Stimulated activated CD4-positive, alpha-beta T cell treated with anti-CD3 and anti-CD28 coated beads, Interleukin-15, amount 100 ng/mL, for 1 hour (primary cell): ENCODE results near the gene DRAM1.
"Not testable (repeated sequence)": the region's sequence is repeated elsewhere in the genome, so short reads cannot be mapped to it uniquely, and the experiment has no call there.

Experiments used
- DNase-seq, 2 donors: peaks; one replicate each; pipeline ENCODE4 v3.0.0-alpha.2; 2020; ENCODE audit warnings: low read depth in 1 of 2, low spot score in 1 of 2

Gene DRAM1

DNA sequence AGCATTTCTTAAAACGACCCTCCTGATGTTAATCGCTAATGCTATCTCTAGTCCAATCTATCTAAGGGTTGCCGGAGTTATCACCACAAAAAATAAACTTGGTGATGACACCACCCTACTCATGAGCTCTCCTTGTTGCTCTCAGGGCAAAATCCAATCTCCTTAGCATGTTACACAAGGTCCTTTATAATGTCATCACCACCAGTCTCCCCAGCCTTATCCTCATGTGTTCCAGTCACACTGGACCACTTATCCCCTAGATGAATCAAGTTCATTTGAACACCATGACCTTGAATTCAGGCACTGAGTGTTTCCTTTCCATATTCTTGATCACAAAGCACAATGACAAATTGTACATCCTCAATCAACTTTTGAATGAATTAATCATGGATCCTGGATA lies 19.0 kb upstream of the DRAM1 start:
- no peak for DNase-seq

DNA sequence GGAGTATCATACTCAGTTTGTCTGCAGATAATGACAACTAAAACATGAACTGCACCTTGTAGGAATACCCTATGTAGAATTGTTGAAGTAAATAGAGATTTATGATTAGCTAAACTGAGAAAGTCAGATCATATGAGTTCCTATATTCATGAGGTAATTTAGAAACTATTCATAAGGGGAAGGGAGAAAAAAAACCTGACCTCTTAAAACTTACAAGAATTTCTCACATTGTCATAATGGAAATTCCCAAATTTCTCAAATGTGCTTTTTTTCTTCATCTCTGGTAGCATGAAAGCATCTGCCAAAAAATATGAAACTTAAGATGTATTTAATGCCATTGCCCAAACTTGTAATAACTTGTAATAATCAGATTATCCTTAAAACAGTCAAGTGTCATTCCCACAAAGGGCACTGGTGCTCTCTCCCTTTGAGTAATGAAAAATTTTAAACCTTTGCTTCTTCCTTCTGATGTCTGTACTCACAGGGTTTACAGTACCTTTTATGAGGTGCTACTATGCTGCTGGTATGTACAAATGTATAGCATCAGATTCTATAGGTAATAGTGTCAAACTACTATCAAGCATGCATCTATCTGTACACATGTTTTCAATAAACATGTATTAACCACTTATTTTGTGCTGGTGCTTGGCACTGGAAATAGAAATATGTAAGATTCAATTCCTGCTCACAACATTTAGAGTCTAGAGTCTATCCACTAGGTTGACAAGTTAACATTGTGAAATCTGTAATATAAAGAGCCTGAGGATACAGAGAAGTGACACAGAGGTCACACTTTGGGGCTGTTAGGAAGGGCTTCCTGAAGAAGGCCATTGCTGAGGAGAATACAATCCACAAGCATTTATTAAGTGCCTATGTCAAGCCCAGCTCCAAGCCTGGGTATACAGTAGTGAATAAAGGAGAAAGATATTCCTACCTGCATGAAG lies 17.4 kb upstream of the DRAM1 start:
- no peak for DNase-seq

GRCh38 chr12:101861688-101862087 lies 15.7 kb upstream of the DRAM1 start:
- DNase-seq = not testable (repeated sequence)

GRCh38 chr12:101862245-101862644 lies 15.1 kb upstream of the DRAM1 start:
- no peak for DNase-seq

DNA sequence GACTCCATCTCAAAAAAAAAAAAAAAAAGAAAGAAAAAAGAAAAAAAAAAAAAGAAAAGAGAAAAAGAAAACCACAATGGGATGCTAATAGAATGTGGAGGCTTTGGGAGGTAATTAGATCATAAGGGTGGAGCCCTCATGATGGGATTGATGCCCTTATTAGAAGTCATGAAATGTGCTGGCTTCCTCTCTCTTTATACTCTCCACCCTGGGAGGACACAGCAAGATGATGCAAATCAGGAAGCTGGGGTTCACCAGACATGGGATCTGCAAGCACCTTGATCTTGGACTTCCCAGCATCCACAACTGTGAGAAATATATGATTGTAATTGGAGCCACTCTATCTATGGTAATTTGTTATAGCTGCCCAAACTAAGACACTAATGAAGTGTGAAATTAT lies 13.4 kb upstream of the DRAM1 start:
- no peak for DNase-seq

DNA sequence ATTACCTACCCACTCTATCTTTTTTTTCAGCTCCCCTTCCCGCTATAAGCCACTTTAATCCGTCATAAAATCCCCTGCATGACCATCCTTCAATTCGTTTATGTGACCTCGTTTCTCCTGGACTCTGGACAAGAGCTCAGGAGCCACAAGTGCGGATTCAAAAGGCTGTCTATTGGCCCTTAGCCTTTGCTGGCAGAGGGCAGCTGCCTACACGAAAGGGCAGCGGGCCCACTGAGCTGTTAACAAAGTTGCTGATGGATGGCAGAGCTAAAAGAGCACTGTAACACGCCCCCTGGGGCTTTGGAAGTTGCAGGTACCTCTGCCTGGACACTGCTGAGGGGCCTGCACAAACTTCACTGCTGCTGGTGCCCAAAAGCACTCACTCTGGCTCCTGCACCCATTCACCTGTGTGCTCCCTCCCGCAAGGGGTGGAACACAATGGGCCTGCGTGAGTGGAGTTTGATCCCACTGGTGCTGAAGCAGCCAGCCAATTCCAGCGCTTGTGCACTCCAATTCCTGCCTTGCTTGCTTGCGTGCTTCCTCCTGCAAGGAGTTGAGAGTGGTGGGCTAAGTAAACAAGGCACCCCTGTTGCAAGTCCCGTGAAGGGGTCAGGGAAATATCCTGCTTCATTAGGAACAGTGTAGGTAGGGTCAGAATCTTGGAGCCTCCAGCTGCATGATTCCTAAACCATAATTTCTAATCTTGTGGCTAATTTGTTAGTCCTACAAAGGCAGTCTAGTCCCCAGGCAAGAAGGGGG lies 10.6 kb upstream of the DRAM1 start:
- no peak for DNase-seq

GRCh38 chr12:101867619-101868018 lies 9.8 kb upstream of the DRAM1 start:
- not testable (repeated sequence) for DNase-seq

DNA sequence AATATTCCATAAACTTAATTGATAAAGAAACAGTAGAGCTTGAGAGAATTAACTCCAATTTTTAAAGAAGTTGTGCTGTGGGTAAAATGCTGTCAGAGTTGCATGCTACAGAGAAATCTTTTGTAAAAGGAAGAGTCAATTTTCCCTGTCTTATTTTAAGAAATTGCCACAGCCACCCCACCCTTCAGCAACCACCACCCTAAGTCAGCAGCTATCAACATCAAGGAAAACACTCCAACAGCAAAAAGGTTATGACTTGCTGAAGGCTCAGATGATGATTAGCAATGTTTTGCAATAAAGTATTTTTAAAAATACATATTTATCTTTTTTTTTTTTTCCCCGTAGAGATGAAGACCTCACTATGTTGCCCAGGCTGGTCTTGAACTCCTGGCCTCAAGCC lies 6.5 kb upstream of the DRAM1 start:
- no peak for DNase-seq

DNA sequence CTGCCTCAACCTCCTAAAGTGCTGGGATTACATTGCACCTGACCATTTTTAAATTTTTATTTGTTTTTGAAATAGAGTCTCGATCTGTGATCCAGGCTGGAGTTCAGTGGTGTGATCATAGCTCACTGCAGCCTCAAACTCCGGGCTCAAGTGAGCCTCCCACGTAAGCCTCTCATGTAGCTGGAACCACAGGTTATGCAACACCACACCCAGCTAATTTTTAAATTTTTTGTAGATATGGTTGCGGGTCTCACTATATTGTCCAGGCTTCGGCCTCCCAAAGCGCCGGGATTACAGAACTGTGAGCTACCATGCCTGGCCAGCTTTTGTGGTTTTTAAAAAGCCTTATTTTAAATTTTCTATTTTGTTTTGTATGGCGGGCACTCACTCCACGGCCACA lies 2.2 kb upstream of the DRAM1 start:
- no peak for DNase-seq

- DNase-seq = no peak
These were observed 989 bp upstream of the DRAM1 start for GRCh38 chr12:101876322-101876860.

- peak in 1 of 2 donors; percentile 5 for DNase-seq
These were observed 444 bp downstream of the DRAM1 start for GRCh38 chr12:101877806-101878242.

GRCh38 chr12:101878243-101878821 lies 952 bp downstream of the DRAM1 start:
- DNase-seq = no peak

DNA sequence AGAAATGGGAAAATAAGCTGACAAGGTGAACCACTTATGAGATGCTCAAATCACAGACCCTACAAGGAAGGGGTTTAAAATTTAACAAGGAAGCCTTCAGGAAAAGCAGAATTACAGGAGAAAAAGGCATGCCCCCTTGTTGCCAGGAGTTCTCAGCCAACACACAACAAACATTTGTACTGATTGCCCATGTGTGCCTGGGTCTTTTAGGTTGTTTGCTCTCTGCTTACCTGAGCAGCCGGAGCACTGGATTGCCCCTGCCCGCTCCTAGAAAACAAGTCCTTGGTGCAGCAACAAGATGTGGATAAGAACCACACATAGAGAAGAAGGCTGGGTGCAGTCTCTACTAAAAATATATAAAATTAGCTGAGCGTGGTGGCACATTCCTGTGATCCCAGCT lies 3.4 kb downstream of the DRAM1 start:
- DNase-seq = no peak

DNA sequence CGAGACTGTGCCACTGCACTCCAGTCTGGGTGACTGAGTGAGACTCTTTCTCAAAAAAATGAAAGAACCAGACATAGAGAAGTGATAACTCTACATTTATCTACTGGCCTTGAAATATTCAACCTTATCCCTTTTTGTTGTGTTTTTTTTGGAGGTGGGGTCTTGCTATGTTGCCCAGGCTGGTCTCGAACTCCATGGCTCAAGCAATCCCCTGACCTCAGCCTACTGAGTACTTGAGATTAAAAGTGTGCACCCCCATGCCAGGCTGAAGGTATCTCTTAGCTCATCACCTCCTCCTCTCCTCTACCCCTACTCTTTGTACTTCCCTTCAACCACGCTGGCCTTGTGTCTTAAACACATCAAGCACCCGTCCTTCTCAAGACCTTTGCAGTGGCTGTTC lies 3.8 kb downstream of the DRAM1 start:
- DNase-seq = no peak

DNA sequence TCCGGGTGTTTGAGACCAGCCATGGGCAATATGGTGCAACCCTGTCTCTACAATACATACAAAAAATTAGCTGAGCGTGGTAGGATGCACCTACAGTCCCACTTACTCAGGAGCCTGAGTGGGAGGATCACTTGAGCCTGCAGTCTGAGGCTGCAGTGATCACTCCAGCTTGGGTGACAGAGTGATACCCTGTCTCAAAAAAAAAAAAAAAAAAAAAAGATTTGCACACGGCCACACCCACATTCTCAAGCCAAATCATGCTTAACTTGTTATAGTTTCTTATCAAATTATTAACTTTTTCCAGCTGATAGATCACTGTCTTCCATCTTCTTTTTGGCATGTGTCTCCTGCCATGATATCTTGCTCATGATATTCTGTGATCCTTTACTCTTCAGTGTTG lies 6.8 kb downstream of the DRAM1 start:
- no peak for DNase-seq

DNA sequence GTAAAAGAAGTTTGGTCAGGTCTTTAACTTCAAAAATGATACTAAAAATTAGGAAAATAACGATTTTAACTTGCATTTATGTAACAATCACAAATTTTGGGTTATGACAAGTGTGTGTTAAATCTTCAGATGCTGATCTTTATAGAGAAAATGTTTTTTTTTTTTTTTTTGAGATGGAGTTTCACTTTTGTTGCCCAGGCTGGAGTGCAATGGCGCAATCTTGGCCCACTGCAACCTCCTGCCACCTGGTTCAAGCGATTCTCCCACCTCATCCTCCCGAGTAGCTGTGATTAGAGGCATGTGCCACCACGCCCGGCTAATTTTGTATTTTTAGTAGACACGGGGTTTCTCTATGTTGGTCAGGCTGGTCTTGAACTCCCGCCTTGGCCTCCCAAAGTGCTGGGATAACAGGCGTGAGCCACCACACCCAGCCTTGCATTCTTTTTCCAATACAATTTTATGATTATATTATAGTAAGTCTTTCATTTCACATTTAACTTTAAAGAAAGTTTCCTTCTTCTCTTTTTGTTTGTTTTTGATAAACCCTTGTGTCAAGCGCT lies 7.5 kb downstream of the DRAM1 start:
- not testable (repeated sequence) for DNase-seq

GRCh38 chr12:101885912-101886561 lies 8.7 kb downstream of the DRAM1 start:
- no peak for DNase-seq

- no peak for DNase-seq
These were observed 11.9 kb downstream of the DRAM1 start for GRCh38 chr12:101889211-101889752.

DNA sequence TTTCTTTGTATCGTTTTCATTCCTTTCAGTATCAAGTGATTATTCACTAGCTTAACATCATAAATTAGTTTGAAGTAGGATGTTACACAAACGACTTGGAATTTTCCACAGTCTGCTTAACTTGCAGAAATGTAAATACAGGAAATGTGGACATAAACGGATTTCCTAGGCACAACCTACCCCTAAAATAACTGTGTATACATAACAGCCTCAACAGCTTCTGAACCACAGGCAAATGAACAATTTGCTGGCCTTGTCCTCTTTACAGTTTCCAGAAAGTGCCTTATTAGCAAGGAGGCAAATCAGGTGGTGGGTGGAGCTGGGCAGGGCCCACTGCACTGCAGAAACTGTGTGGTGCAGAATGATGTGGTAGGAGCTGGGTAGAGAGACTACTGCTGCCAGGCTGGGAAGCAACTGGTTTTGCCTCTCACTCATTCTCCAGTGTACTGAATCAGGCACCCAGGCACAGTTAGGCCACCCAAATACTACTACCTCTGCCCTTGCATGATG lies 14.1 kb downstream of the DRAM1 start:
- no peak for DNase-seq

DNA sequence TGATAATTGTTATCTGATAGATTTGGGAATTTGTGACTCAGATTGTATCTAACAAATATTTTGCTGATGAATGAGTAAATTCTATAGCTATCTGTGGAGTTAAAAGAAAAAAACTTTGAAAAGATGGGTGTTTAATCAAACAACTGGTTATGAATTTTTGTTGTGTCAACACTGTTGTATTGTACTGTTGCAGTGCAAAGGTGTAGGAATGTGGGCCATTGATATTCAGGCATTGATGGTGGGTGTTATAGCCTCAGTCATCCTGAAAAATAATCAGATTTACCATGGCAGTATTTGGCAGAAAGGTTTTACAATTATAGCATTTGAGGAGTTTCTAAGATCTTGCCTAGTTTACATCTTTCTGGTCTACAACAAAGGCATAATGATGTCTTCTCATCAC lies 15.4 kb downstream of the DRAM1 start:
- no peak for DNase-seq
